Adrenal gland (tissue), 12 donors: ENCODE measurements around the gene SLC25A26. TPM values are rescaled to one million over a fixed set of nuclear protein-coding genes. Genes with fewer than 3 reads are reported as not detected.
A peak's percentile ranks its signal among the peaks of the same experiment; 100 is the strongest.

Experiments
- DNase-seq, 7 donors: peaks; one replicate each; pipeline ENCODE4 v3.0.0-alpha.2; 2019 to 2020
- H3K27ac ChIP-seq, 5 donors: fragments of 200-600 bp; sonication (generic) in 4 of 5; 1 replicate in 3 of 5; 2 replicates in 2 of 5; pipeline versions ENCODE4 v1.5.1 to v1.8.0; 2016 to 2020; ENCODE audit warnings: mild to moderate bottlenecking in 1 of 5
- H3K27me3 ChIP-seq: fragments of 200-600 bp; 2 replicates; pipeline ENCODE4 v1.8.0; 2021
- H3K36me3 ChIP-seq, 2 donors: fragments of 200-600 bp; replicated peaks in 1 of 2; 1 replicate in 1 of 2; 2 replicates in 1 of 2; pipeline versions ENCODE4 v1.5.1 to v1.8.0; 2018 to 2022
- H3K4me1 ChIP-seq, 2 donors: fragments of 200-600 bp; replicated peaks in 1 of 2; 1 replicate in 1 of 2; 2 replicates in 1 of 2; pipeline versions ENCODE4 v1.5.1 to v1.8.0; 2018 to 2021
- H3K4me3 ChIP-seq, 4 donors: fragments of 200-600 bp; sonication (generic) in 3 of 4; one replicate each; pipeline ENCODE4 v1.5.1; 2016 to 2018
- H3K9me3 ChIP-seq, 3 donors: fragments of 200-600 bp; sonication (generic) in 1 of 3; replicated peaks in 1 of 3; 1 replicate in 2 of 3; 2 replicates in 1 of 3; pipeline versions ENCODE4 v1.5.1 to v1.8.0; 2016 to 2021
- POLR2A ChIP-seq, 2 donors: fragments of 450-650 bp; IDR thresholded peaks; one replicate each; pipeline ENCODE4 v1.6.1; 2017; ENCODE audit warnings: antibody characterized with exemption in 2 of 2, mild to moderate bottlenecking in 2 of 2, moderate library complexity in 1 of 2
- WGBS, 4 donors: extraction: QIAGEN DNeasy Blood & Tissue Kit in 2 of 4; methylation state at CpG; one replicate each; pipeline versions ENCODE4 v1.1.5 to v1.1.7; 2013 to 2017; 5-methylcytosine and 5-hydroxymethylcytosine counted together
- intact Hi-C, 2 donors: fragments of 100-400 bp; cut with DNase I; formaldehyde crosslinking; loops; one replicate each; pipeline versions ENCODE4 v1.14.1 to v1.15.0; 2022 to 2023
- polyA plus RNA-seq, 3 donors: library from polyadenylated mRNA; stranded (reverse); fragments of 200-250 nt in 2 of 3; fragments of 350-450 nt in 1 of 3; fragmentation: Illumina TruSeq in 1 of 3; extraction: RNeasy Lipid Tissue Mini Kit (QIAGEN cat#74804) in 1 of 3; gene quantifications; one replicate each; pipeline ENCODE4 v1.2.3, GENCODE V29; 2013 to 2014
- small RNA-seq, 2 donors: library from RNA; depleted of rRNA; stranded (forward); fragments of <200 nt; gene quantifications; one replicate each; pipeline ENCODE3, GENCODE V24; 2016
- total RNA-seq, 9 donors: library from RNA; depleted of rRNA in 4 of 9; stranded (reverse); fragments of >200 nt in 4 of 9; fragments of 120-200 nt in 1 of 9; fragmentation: NEBNext Ultra II Directional in 1 of 9; extraction: Animal tissue kit (Norgen Biotek cat#: 25700) in 1 of 9; gene quantifications; one replicate each; pipeline versions ENCODE4 v1.1.0 to v1.2.4, GENCODE V29; 2013 to 2023
- TF ChIP-seq, protein P1 (sequence below), 6 experiments: fragments of 450-650 bp in 4 of 6; fragments of 200-600 bp in 2 of 6; sonication (generic) in 1 of 6; IDR thresholded peaks; 1 replicate in 5 of 6; 2 replicates in 1 of 6; pipeline versions ENCODE4 v1.5.1 to v1.8.0; 2016 to 2021; ENCODE audit warnings: antibody characterized with exemption in 6 of 6, mild to moderate bottlenecking in 2 of 6, moderate library complexity in 1 of 6
- donor health status: healthy with polysubstance abuse.
- donor health status: Bipolar disorder and iron deficiency.
- donor health status: DM: yes; HTN: yes; CAD: no.
- donor health status: DM: no; HTN: no; CAD: no.
- donor health status: DM: no; HTN: no; CAD: no.
- donor health status: DM: yes; HTN: yes; CAD: no.

SLC25A26 gene
- total and polyA plus RNA-seq, 12 donors, result 9.5 to 38.2 (median 22.2) TPM

DNA sequence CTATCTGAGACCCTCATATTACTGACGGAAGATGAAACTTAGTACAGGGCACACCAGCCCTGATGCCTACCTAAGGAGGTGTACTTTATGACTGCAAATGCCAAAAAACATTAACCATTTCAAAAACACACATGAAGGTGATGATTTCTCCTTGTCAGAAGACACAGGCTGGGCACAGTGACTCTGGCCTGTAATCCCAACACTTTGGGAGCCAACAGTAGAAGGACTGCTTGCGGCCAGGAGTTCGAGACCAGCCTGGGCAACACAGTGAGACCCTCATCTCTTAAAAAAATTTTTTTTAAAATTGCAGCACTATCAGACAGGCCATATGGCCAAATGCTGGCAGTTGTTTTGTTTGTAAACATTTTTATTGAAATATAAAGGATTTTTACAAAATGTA lies 206.6 kb downstream of the SLC25A26 start:
- Histone ChIP-seq H3K9me3 (no peaks in the 10 kb centered on the region), H3K27ac (no peak overlapping the region), H3K27me3 (no peaks in the 10 kb centered on the region), H3K4me1 (peaks cover 6 to 8% of the 10 kb centered on the region in 2 donors), H3K36me3 (no peaks in the 10 kb centered on the region), H3K4me3 (no peak overlapping the region)
- no peak for DNase-seq
- intact Hi-C loops, result no loop called here
- 91 to 98% (median 92%) methylated on average over 3 of the region's 3 CpGs for WGBS, 4 donors
- TF ChIP-seq, protein P1, sequence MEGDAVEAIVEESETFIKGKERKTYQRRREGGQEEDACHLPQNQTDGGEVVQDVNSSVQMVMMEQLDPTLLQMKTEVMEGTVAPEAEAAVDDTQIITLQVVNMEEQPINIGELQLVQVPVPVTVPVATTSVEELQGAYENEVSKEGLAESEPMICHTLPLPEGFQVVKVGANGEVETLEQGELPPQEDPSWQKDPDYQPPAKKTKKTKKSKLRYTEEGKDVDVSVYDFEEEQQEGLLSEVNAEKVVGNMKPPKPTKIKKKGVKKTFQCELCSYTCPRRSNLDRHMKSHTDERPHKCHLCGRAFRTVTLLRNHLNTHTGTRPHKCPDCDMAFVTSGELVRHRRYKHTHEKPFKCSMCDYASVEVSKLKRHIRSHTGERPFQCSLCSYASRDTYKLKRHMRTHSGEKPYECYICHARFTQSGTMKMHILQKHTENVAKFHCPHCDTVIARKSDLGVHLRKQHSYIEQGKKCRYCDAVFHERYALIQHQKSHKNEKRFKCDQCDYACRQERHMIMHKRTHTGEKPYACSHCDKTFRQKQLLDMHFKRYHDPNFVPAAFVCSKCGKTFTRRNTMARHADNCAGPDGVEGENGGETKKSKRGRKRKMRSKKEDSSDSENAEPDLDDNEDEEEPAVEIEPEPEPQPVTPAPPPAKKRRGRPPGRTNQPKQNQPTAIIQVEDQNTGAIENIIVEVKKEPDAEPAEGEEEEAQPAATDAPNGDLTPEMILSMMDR (IDR thresholded peaks at IDR 0.05), result no peak
- TF ChIP-seq POLR2A (IDR thresholded peaks at IDR 0.05), result no peak

DNA sequence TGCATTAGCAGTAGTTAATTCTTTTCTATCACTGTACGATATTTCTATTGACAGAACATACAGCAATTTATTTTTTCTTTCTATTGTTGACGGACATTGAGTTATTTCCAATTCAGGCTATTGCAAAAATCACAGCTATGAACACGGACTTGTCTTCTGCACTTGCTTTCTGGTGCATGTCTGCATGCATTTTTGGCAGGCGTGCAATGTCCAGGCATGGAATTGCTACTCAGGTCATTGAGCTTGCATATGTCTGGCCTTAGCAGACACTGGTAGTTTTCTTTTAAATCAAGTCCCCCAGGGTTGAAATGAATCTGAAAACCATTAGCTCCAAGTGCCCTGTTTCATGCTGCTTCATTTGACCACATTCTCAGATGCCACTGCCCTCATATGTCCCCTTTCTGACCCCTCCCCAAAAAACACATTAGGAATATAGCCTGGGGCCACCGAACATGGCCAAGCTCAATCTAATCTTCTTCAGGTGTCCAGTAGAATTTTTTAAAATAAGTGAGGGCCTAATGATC lies 207.2 kb downstream of the SLC25A26 start:
- H3K36me3 ChIP-seq, result no peaks in the 10 kb centered on the region
- H3K4me1 ChIP-seq, result peaks cover 6 to 8% of the 10 kb centered on the region in 2 donors
- intact Hi-C loops, result no loop called here
- H3K4me3 ChIP-seq, result no peak overlapping the region
- DNase-seq, result no peak
- H3K27ac ChIP-seq, result peak overlapping the region in 1 of 5 donors; percentile 23
- no peak for TF ChIP-seq POLR2A (IDR thresholded peaks at IDR 0.05)
- TF ChIP-seq, protein P1 (IDR thresholded peaks at IDR 0.05), result no peak
- no peaks in the 10 kb centered on the region for H3K27me3 ChIP-seq
- no peaks in the 10 kb centered on the region for H3K9me3 ChIP-seq
- WGBS, 4 donors, result 76 to 92% (median 85%) methylated on average over 5 of the region's 5 CpGs

Small RNA genes within 50 kb of the gene (small RNA-seq; reads per million reads assigned to genes)
- gene RN7SL482P (0 reads per million in 2 donors), gene RNU6-787P (0 reads per million in 2 donors)

Other genes starting within 250 kb of the SLC25A26 start
- 10 to 100 TPM in 8 of 9 donors, 1 to 10 TPM in 1; 9.5 to 31.6 (median 19.2) TPM for gene MAGI1, start 182.1 kb upstream of the SLC25A26 start, total RNA-seq
- 10 to 100 TPM in 1 of 3 donors, 1 to 10 TPM in 2; 4.8 to 13.7 (median 7.9) TPM for gene MAGI1, start 182.1 kb upstream of the SLC25A26 start, polyA plus RNA-seq